ENCODE data around the gene EDNRB.
A peak's percentile ranks its signal among the peaks of the same experiment; 100 is the strongest.
"Not testable (repeated sequence)": the region's sequence is repeated elsewhere in the genome, so short reads cannot be mapped to it uniquely, and the experiment has no call there.

Gene EDNRB

DNA sequence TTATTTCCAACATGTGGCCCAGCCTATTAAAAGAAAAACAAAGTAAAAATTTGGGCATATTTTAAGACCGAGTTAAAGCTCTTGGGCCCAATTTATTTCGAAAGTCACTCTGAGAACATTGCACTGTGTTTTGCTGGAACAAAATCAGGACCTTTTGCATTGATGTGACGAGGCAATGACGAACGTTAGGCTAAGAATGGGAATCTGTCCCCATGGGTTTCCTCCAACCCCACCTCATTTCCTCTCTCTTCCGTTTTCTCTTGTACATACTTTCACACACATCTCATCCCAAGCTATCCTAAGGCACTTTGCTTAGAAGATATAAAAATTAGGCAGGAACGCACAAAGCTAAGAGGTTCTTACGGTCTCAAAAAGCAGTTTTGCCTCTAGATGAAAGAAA, 22.1 kb downstream of the EDNRB start:
- no peak for DNase-seq

DNA sequence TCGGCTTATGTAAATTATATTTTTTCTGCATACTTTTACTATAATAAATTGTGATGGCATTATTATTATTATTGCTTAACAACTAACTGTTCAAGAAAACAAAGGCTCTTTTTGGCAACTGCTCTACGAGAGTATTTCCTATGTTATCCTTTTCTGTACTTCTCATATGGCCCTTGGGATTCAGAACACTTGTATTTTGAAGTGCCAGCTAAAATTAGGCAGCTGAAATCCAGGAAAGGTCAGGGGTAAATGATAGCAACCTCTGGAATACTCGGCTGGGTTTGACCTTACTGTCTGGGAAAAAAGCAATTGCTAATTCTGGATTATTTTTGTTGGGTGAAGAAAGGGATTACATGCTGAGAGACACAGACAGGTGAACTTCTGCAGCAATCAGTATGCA, 23.9 kb downstream of the EDNRB start:
- no peak for DNase-seq

DNA sequence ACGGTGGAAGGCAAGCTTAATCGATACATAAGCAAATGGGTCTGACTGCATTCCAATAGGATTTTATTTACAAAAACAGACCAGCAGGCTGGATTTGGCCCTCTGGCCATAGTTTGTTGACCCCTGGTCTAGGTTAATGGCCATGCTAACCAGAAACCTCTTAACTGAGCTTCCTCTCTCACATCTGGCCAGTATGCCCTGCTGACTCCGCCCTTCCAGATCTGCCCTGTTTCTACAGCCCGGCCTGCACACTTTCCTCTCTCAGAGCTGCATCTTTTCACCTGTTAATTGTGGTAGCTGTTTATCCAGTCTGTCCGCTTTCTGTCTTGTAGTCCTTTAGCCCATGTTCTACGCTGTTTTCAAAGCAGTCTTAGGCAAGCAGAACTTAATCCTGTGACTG, 25.6 kb downstream of the EDNRB start:
- DNase-seq, result no peak

DNA sequence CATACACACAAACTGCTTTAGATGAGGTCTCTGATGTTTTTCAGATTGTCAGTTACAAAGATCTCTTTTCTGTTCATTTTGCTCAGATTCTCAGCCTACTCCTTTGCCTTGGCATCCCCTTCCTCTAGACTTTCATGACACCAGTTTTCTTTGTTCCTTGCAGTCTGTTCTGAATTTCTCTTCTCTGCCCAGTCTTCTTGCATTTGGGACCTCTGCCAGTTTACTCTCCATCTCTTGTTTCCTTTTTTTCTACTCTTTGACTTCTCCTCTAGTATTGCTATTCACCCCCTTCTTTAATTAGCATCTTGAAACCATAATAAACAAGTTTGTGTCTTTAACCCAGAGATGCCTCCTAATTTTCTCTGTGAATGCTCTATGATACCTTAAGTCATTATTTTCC, 26.1 kb downstream of the EDNRB start:
- DNase-seq, result no peak

DNA sequence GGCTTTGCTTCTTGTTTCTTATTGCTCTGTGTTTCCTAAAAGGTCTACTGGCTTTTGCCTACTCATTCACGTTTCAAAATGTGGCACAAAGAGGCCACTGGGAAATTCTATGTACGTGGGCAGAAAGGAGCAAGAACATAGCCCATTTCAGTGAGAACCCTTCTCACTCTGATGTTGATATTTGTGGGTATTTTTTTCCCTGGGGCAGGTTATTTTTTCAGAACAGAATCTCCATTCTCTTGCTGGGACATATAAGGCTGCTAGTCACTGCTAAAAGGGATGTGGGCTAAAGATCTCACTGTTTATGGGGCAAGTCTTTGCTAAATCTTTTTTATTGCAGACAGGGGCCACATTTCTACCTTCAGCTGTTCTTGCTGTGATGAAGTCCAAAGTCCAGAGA, 27.1 kb downstream of the EDNRB start:
- DNase-seq, result peak in 1 of 2 donors; percentile 33

DNA sequence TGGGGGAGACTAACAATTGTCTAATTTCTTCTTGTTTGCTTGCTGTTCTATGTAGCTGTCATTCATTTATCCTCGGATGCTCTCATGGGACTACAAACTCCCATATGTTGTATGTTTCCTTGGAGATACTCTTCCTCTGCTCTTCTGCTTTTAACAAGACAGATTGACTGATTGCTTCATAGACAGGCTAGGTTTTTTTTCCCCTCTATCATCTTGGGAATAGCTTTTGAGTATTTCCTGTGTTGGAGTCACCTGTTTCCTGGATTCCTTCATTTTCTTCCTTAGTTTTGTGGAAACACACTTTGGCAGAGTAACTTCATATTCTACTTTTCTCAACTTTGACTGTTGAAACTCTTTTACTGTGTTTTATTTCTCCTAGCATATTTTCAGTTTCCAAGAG, 27.6 kb downstream of the EDNRB start:
- peak in 1 of 2 donors; percentile 24 for DNase-seq

DNA sequence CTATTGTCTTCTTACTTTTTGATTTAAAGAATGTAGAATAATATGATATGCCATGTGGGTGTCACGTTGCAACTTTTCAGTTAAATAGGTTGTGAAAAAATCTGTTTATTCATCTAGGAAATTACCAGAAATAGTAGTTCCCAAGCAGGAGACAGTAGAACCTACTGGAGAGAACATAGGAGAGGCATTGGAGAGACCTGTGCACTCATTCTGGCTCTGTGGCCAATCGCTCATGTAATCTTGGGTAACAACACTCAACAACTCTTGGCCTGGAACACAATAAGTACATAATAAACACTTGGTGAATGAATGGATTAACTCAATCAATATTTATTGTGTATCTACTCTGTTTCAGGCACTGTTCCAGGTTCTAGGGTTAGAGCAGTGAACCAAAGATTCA, 35.3 kb downstream of the EDNRB start:
- DNase-seq, result no peak

DNA sequence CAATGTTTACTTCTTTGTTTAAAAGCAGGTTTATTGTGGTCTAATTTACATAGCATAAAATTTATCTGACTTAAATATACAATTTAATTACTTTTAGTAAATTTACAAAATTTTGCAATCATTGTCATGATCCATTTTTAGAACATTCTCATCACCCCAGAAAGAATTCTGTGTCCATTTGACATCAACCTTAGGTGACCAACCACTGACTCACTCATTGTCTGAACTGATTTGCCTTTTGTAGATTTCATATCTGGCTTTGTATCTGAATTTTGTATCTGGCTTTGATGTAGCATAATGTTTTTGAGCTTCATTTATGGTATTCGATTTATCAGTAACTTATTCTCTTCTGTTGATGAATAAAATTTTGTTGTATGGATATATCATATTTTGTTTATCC, 40.4 kb downstream of the EDNRB start:
- no peak for DNase-seq

DNA sequence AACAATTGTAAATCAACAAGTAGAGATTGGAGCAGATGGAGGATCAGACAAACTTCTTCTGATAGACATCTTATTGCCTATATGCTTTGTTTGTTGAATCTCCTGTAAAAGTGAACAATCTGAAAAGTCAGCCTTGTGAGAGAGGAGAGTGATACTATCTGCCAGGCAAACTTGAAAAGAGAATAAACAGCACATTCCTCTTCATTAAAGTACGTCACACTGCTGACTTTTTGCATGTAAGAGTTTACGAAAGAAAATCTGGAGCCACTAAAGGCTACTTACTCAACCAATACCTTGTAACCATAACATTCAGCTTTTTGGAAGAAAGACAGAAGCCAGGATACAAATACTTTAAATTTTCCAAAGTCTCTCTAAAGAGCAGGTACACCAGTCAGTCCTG, 42.5 kb downstream of the EDNRB start:
- no peak for DNase-seq

DNA sequence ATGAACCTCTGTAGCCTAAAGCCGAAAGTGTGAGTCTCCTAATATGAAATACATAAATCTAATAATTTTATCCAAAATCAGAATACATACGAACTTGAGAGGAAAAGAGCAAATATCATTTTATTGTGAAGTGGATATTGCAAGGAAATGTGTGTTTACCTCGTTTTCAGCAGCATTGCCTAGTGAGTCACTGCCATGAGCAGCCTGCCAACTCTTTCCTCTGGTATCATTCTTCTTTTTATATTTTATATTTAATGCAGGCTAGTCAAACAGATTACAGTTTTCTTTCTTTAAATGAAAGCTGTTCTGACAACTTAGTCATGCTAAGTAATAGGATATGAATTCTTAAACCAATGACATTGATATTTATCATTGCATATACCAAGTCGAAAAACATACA, 44.2 kb downstream of the EDNRB start:
- DNase-seq, result no peak

DNA sequence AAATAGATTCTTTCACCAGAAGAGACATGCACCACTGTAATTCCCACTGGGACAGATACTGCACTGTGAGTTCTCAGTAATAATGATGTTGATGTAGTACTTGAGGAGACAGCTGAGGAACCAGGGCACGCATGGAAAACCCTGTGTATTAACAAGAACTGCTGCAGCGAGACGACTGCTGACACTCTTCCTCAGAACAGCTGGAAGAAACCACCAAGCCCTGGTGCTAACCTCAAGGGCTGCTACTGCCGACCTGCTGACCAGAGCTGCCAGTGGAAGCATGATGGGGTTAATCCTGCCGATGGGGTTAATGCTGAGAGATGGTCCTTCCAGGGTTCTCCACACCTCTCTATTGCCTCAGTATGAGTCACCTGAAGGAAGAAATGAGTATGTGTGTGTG, 45.6 kb downstream of the EDNRB start:
- no peak for DNase-seq

DNA sequence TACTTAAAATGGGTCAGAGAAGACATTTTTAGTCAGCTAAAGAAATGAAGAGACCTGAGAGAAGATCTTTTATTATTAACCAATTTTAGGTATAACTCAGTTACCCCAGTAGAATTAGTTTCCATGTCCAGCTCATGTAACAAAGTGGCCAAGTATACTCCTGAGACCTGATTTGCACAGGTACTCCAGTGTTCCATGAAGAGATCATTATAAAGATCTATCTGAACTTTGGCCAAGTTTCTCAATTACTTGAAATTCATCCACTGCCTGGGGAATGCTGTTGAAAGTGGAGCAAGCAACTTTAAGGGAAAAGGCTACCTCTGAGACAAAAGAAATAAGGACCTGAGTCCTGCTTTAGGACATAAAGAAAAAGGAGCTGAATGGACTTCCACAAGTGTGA, 47.0 kb downstream of the EDNRB start:
- no peak for DNase-seq

DNA sequence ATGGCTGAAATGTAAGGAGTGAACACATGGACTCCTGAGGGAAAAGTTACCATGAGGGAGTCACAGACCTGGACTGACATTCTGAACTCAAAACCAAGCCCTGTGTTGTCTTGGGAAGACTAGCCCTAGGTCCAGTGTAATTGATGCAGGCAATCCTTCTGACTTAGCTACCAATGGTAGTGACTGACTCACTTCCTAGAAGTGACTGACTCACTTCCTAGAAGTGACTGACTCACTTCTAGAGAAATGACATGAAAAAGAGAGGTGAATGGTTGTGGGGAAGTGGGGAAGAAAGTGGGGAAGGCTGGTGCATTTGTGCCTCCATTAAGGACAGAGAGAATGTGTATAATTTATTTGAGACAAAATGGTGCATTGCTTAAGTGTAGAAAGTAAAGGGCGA, 49.9 kb downstream of the EDNRB start:
- DNase-seq, result peak in 1 of 2 donors; percentile 7

DNA sequence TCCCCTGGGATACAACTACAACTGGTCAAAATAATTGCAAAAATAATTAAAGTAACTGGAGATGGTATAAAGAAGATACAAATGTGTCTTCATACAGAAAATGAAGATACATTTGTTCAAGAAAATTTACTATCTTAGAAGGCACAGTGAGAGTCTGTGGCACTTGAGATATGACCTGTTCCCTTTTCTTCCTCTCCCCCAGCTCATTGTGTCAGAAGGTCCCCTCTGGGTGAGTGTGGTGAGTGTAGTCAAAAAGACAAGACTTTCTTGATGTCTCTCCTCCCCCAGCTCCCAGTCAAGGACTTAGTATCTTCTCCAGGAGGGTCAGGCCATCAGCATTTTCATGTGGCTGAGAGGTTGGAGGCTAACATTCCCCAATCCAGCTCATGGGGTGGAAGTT, 51.7 kb downstream of the EDNRB start:
- DNase-seq, result no peak

DNA sequence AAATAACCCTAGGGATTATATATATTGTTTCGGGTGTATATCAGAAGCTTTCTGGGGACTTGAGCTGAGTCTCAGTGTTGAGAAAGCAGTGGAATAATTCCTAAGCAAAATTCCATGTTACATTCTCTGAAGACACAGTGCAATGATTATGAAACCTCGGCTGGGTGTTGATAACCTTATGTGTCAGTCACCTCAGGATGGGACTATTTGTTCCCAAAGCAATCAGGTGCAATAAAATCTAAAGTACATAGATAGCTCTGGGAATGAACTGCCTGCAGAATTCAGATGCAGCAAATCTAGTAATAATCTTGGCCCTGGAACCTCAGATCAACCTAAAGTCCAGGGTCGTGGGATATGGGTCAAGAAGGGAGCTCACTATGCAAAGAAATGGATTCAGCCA, 53.0 kb downstream of the EDNRB start:
- no peak for DNase-seq

DNA sequence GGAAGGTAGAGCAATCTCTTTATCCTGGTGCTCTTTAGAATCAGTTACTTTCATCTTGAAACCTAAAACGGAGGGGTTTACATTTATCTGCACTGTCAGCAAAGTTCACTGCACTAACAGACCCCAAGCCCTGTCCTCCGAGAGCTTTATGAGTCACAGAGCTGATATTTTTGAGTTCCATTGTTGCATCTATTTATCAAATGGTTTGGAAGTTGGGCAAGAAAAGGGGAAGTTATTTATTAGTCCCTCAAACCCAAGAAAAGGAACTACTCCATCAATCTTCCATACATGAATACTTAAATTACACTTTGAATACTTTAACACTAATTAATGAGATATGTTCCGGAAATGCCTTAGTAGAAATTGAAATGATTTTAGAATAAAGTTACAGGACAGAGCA, 55.5 kb downstream of the EDNRB start:
- peak in 1 of 2 donors; percentile 40 for DNase-seq

DNA sequence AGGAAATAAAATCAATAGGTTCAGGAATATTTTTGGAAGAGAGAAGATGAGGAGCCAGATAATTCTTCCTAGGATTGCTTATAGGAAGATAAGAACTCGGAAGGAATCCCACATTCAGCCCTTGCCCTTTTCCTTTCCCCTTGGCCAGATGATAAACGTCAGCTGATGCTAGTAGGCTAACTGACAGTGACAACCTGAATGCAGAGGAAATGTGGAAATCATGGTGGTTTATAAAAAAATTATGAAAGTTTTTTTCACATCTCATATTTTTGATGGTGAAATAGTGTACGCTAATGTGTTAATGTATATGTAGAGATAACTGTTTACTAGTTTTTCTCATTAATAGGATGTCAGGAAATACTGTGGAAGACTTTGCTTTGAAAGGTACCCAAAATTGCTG, 56.9 kb downstream of the EDNRB start:
- peak; percentile 40 to 84 for DNase-seq

DNA sequence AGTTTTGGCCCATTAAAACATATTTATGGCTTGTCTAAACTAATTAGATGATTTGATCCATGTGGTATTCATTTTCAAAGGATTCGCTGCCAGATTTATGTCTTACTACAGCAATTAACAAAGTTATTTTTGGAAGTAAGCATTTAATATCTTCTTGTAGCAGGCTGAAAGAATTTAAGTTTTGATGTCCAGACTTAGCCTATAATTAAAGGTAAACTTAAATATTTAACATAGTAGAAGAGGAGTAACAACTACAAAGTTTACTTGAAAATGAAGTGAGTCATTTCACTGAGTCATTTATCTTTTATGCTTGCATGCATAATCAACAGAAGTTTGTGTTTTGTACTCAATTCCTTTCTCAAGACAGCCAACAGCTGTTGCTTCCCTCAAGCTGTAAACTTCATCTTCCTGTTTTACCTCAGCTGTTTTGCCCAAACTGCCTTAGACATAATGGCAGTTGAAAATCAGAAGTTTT, 58.1 kb downstream of the EDNRB start:
- DNase-seq, result peak; percentile 11 to 45

DNA sequence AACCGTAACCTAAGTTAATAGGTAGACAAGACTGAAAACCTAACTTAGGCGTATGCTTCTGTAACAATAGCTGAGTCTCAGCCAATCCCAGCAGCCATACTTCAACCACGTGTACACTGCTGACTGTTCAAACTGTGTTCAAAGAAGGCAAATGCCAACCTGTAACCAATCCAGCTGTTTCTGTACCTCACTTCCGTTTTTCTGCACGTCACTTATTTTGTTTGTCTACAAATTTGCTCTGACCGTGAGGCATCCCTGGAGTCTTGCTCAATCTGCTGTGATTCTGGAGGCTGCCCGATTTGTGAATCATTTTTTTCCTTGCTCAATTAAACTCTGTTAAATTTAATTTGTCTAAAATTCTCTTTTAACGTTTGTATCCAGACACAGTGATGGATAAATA, 59.2 kb downstream of the EDNRB start:
- DNase-seq, result no peak

DNA sequence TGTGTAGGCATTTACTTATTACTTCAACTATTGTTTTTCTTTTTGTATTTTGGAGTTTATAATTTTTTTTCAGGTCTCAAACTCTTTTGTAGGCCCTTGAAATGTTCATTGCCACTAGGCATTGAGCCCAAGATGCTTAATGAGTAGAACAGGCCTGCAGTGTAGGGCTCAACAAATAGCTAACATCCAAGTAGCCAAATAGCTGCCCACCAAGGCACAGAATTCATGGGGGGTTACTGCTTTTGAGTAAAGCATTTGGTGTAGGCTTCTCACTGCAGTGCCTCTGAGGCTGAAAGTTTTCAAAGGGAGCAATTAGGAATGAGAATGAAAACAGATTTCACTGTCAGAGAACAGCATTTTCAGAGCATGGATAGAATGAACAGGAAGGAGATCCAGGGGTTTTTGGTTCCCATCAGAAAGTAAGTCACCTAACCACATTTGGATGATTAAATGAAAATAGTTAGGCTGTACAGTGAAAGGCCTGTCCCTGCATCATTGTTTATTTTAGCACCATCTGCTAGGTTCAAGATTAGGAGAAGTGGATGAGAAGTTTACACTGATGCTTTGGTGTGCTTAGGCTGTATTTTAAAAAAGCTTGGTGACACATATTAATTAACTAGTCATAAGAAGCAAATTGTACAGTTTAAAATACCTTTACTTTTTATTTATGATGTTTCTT, 61.0 kb downstream of the EDNRB start:
- no peak for DNase-seq

DNA sequence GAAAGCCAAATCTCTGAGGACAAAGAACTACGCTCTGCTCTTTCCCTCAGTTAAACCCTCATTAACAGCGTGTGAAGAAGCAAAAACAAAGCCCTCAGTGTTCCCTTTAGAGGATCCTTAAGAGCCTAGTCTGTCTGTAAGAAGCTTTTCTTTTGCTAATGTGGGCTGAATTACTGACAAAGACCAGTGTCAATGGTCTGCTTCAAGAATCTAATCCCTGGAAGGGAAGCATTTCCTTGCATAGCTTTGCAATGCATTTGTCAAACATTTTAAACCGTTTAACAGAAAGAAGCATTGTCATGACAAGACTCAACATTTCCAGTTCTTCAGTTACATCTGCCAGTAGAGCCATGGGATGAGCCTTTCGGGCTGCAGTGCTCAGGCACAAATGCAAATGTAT, 64.9 kb downstream of the EDNRB start:
- DNase-seq, result no peak

DNA sequence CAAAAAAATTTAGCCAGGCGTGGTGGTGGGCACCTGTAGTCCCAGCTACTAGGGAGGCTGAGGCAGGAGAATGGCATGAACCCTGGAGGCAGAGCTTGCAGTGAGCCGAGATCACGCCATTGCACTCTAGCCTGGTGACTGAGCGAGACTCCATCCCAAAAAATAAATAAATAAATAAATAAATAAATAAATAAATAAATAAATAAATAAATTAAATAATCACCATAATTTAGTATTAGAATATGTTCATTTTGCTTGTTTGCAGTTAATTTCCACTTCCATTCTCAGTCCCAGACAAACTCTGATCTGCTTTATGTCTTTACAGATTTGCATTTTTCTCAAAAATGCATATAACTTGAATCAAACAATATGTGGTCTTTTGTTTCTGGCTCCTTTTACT, 70.6 kb downstream of the EDNRB start:
- not testable (repeated sequence) for DNase-seq

DNA sequence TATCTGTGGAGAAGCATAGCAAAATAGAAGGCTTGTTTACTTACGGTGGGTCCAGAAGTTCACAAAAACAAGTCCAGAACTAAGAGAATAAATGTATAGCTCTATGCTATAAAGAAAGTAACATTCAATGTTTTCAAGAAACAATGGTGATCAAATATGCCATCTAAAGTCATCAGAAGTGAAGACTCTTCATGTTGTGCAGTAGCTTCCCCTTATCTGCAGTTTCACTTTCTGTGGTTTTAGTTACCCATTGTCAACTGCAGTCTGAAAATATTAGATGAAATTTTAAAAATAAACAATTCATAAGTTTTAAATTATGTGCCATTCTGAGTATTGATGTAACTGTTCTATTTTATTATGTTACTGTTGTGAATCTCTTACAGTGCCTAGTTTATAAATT, 72.5 kb downstream of the EDNRB start:
- DNase-seq, result peak; percentile 11 to 54
